NCI-H1048 (cell line): ENCODE results near the gene ZFAND2B.
"Not testable (repeated sequence)": the region's sequence is repeated elsewhere in the genome, so short reads cannot be mapped to it uniquely, and the experiment has no call there.

Source experiments
- DNase-seq: peaks from one replicate; lab custom pipeline; 2025; lab: John Stamatoyannopoulos, UW

The ZFAND2B gene

GRCh38 chr2:219250049-219250781 lies 43.6 kb downstream of the ZFAND2B start:
- no peak for DNase-seq

GRCh38 chr2:219251656-219252055 lies 45.1 kb downstream of the ZFAND2B start:
- DNase-seq = no peak

- DNase-seq = no peak
Measured at GRCh38 chr2:219252084-219252483, 45.5 kb downstream of the ZFAND2B start.

GRCh38 chr2:219252570-219252899 lies 46.0 kb downstream of the ZFAND2B start:
- DNase-seq = no peak

- no peak for DNase-seq
Measured at GRCh38 chr2:219252900-219253752, 46.5 kb downstream of the ZFAND2B start, which contains the start of gene TUBA4B. Gene TUBA4B, plus strand, starts transcription at chr2:219253243. Its CDS starts 165 bp downstream, at chr2:219253408.

GRCh38 chr2:219253753-219254589 lies 47.4 kb downstream of the ZFAND2B start, which contains the start of gene TUBA4A:
Gene TUBA4A, minus strand, starts transcription at chr2:219253918. Its CDS starts 60 bp downstream, at chr2:219253858.
- no peak for DNase-seq

- DNase-seq = no peak
Measured at GRCh38 chr2:219254590-219255201, 48.1 kb downstream of the ZFAND2B start.

GRCh38 chr2:219258942-219259341 lies 52.4 kb downstream of the ZFAND2B start:
- not testable (repeated sequence) for DNase-seq
